ENCODE results near the gene SLC7A9. TPM values are rescaled to one million over a fixed set of nuclear protein-coding genes. Genes with fewer than 3 reads are reported as not detected.

The SLC7A9 gene
- total and polyA plus RNA-seq, 2 experiments from 2014 or later = 0.19 TPM; not detected in 1

- TF ChIP-seq NANOG (IDR thresholded peaks at IDR 0.05; ENCODE audit: borderline replicate concordance) (no peak), POLR2AphosphoS5 (IDR thresholded peaks at IDR 0.05; ENCODE audit: low read depth) (no peak), ZNF114 (CRISPR knock-in tag; IDR thresholded peaks at IDR 0.05) (no peak), JUNB (IDR thresholded peaks at IDR 0.05; ENCODE audit: unreplicated experiment) (no peak), EZH2phosphoT487 (IDR thresholded peaks at IDR 0.05; ENCODE audit: unreplicated experiment) (no peak), EZH2 (IDR thresholded peaks at IDR 0.05; ENCODE audit: low read depth, unreplicated experiment) (no peak), CTCF (conservative IDR thresholded peaks at IDR 0.05; ENCODE audit: low read depth in 2 of 2) (no peak), ETS1 (IDR thresholded peaks at IDR 0.05) (no peak), CREB1 (CRISPR knock-in tag; IDR thresholded peaks at IDR 0.05; ENCODE audit: low read depth) (no peak), REST (IDR thresholded peaks at IDR 0.05; ENCODE audit: unreplicated experiment) (no peak)
- Histone ChIP-seq H3K4me2 (no peak overlapping the region), H4K20me1 (replicated peaks; ENCODE audit: insufficient read depth) (no peaks in the 10 kb centered on the region), H3F3A (replicated peaks; ENCODE audit: low read depth) (no peaks in the 10 kb centered on the region), H3K4me3 (no peak overlapping the region), H3K9me2 (ENCODE audit: insufficient read depth) (no peaks in the 10 kb centered on the region; the same call in 1 of the 2 replicates), H3K4me1 (ENCODE audit: insufficient read depth) (no peaks in the 10 kb centered on the region), H3K27me3 (ENCODE audit: insufficient read depth) (no peaks in the 10 kb centered on the region), H3K79me2 (replicated peaks; ENCODE audit: insufficient read depth) (no peaks in the 10 kb centered on the region), H3K27ac (ENCODE audit: low read depth) (no peak overlapping the region), H3K36me3 (ENCODE audit: insufficient read depth) (no peaks in the 10 kb centered on the region), H2AFZ (no peak overlapping the region)
- ATAC-seq = no peak
- H3K27me3 Mint-ChIP-seq (ENCODE audit: insufficient read depth, low read depth, poor library complexity) = peaks cover 8% of the 10 kb centered on the region
- no peak overlapping the region for H3K4me3 Mint-ChIP-seq
- DNase-seq (ENCODE audit: low spot score) = no peak
- H3K27ac Mint-ChIP-seq = no peak overlapping the region
- H3K36me3 Mint-ChIP-seq (ENCODE audit: low read depth) = no peaks in the 10 kb centered on the region
- H3K9me3 Mint-ChIP-seq = no peaks in the 10 kb centered on the region
- H3K4me1 Mint-ChIP-seq = peaks cover 11% of the 10 kb centered on the region
Measured at GRCh38 chr19:32872391-32872790, 2.8 kb upstream of the SLC7A9 start.

Data from GM23338 (cell line).